PFSK-1 (cell line): ENCODE data around the gene PEX10.

Experiments
- POLR2AphosphoS5 ChIP-seq: IDR thresholded peaks from 2 replicates; pipeline ENCODE4 v1.6.1; 2012; ENCODE audit warnings: low read depth, mild to moderate bottlenecking, control low read depth, low read length, moderate library complexity
- REST ChIP-seq, 2 experiments: IDR thresholded peaks; 2 replicates each; pipeline versions ENCODE4 v1.6.1 to v1.8.0; 2011 to 2012; ENCODE audit warnings: low read depth in 2 of 2, low read length in 2 of 2, control low read depth in 1 of 2, inconsistent platforms in 1 of 2, mild to moderate bottlenecking in 1 of 2, moderate library complexity in 1 of 2; ENCODE audit not compliant: insufficient read depth in 1 of 2
- SIN3A ChIP-seq: IDR thresholded peaks from 2 replicates; pipeline ENCODE4 v1.6.1; 2012; ENCODE audit warnings: mild to moderate bottlenecking, low read length, moderate library complexity, borderline replicate concordance; ENCODE audit not compliant: insufficient read depth

GRCh38 chr1:2388004-2388913 is 24.1 kb downstream of the PEX10 start:
- no peak for TF ChIP-seq REST (IDR thresholded peaks at IDR 0.05; ENCODE audit: insufficient read depth in 1 of 2, low read depth in 2 of 2, low read length in 2 of 2)
- TF ChIP-seq SIN3A = no peak
- no peak for TF ChIP-seq POLR2AphosphoS5
